ENCODE data around the gene KNDC1.

The KNDC1 gene

GRCh38 chr10:133179128-133179520, 19.1 kb downstream of the KNDC1 start:
- H3K4me3 ChIP-seq (ENCODE audit: low read depth, low read length, poor library complexity, severe bottlenecking) = no peak overlapping the region
- H3F3A ChIP-seq (ENCODE audit: insufficient read depth, low read length) = no peaks in the 10 kb centered on the region
- TF ChIP-seq EZH2 (IDR thresholded peaks at IDR 0.05; ENCODE audit: borderline replicate concordance, low read length) = no peak
- no peak for TF ChIP-seq CTCF (IDR thresholded peaks at IDR 0.05; ENCODE audit: low read length)
- no peak overlapping the region for H3K9ac ChIP-seq (ENCODE audit: low read length)
- no peaks in the 10 kb centered on the region for H3K27me3 ChIP-seq (ENCODE audit: insufficient read depth, low read length)
- H3K4me1 ChIP-seq (ENCODE audit: insufficient read depth, low read length, severe bottlenecking) = no peaks in the 10 kb centered on the region
- no peak overlapping the region for H2AFZ ChIP-seq (ENCODE audit: low read length)
- H3K9me3 ChIP-seq (ENCODE audit: low read length) = no peaks in the 10 kb centered on the region
- H3K27ac ChIP-seq (ENCODE audit: low read depth, low read length, poor library complexity, severe bottlenecking) = no peak overlapping the region
- no peaks in the 10 kb centered on the region for H4K20me1 ChIP-seq (ENCODE audit: insufficient read depth, low read length)
- H3K4me2 ChIP-seq (ENCODE audit: low read length) = no peak overlapping the region
- H3K36me3 ChIP-seq (ENCODE audit: insufficient read depth, low read length) = no peaks in the 10 kb centered on the region
- no peaks in the 10 kb centered on the region for H3K9me2 ChIP-seq (ENCODE audit: low read depth, low read length)
- no peaks in the 10 kb centered on the region for H3K79me2 ChIP-seq (ENCODE audit: insufficient read depth, low read length)

- Histone ChIP-seq H3K79me2 (ENCODE audit: insufficient read depth, low read length) (no peaks in the 10 kb centered on the region), H3F3A (ENCODE audit: insufficient read depth, low read length) (no peaks in the 10 kb centered on the region), H4K20me1 (ENCODE audit: insufficient read depth, low read length) (no peaks in the 10 kb centered on the region), H3K4me2 (ENCODE audit: low read length) (no peak overlapping the region), H2AFZ (ENCODE audit: low read length) (no peak overlapping the region), H3K27me3 (ENCODE audit: insufficient read depth, low read length) (no peaks in the 10 kb centered on the region), H3K9me3 (ENCODE audit: low read length) (no peaks in the 10 kb centered on the region), H3K27ac (ENCODE audit: low read depth, low read length, poor library complexity, severe bottlenecking) (no peak overlapping the region), H3K4me1 (ENCODE audit: insufficient read depth, low read length, severe bottlenecking) (no peaks in the 10 kb centered on the region), H3K36me3 (ENCODE audit: insufficient read depth, low read length) (no peaks in the 10 kb centered on the region), H3K4me3 (ENCODE audit: low read depth, low read length, poor library complexity, severe bottlenecking) (no peak overlapping the region), H3K9me2 (ENCODE audit: low read depth, low read length) (no peaks in the 10 kb centered on the region), H3K9ac (ENCODE audit: low read length) (no peak overlapping the region)
- TF ChIP-seq EZH2 (IDR thresholded peaks at IDR 0.05; ENCODE audit: borderline replicate concordance, low read length) (no peak), CTCF (IDR thresholded peaks at IDR 0.05; ENCODE audit: low read length) (no peak)
These were observed 19.6 kb downstream of the KNDC1 start for GRCh38 chr10:133179651-133180050.

GRCh38 chr10:133180192-133180964, 20.4 kb downstream of the KNDC1 start:
- Histone ChIP-seq H3K9ac (ENCODE audit: low read length) (no peak overlapping the region), H3K9me3 (ENCODE audit: low read length) (no peaks in the 10 kb centered on the region), H3K79me2 (ENCODE audit: insufficient read depth, low read length) (no peaks in the 10 kb centered on the region), H3K27ac (ENCODE audit: low read depth, low read length, poor library complexity, severe bottlenecking) (no peak overlapping the region), H3K27me3 (ENCODE audit: insufficient read depth, low read length) (no peaks in the 10 kb centered on the region), H3K4me3 (ENCODE audit: low read depth, low read length, poor library complexity, severe bottlenecking) (no peak overlapping the region), H2AFZ (ENCODE audit: low read length) (no peak overlapping the region), H4K20me1 (ENCODE audit: insufficient read depth, low read length) (no peaks in the 10 kb centered on the region), H3K4me2 (ENCODE audit: low read length) (no peak overlapping the region), H3F3A (ENCODE audit: insufficient read depth, low read length) (no peaks in the 10 kb centered on the region), H3K9me2 (ENCODE audit: low read depth, low read length) (no peaks in the 10 kb centered on the region), H3K36me3 (ENCODE audit: insufficient read depth, low read length) (no peaks in the 10 kb centered on the region), H3K4me1 (ENCODE audit: insufficient read depth, low read length, severe bottlenecking) (no peaks in the 10 kb centered on the region)
- TF ChIP-seq EZH2 (IDR thresholded peaks at IDR 0.05; ENCODE audit: borderline replicate concordance, low read length) (no peak), CTCF (IDR thresholded peaks at IDR 0.05; ENCODE audit: low read length) (no peak)
